OCI-LY7 (cell line): Measurements from ENCODE around the gene SHH.

Experiments
- CTCF ChIP-seq: fragments of 200-600 bp; sonication (generic); conservative IDR thresholded peaks from 2 replicates; pipeline ENCODE4 v1.5.1; 2014; ENCODE audit warnings: mild to moderate bottlenecking, antibody characterized with exemption, low read length, moderate library complexity, mixed read lengths
- EZH2phosphoT487 ChIP-seq: fragments of 200-600 bp; sonication (generic); IDR thresholded peaks from 2 replicates; pipeline ENCODE4 v1.6.1; 2018; ENCODE audit warnings: low read depth, borderline replicate concordance, mild to moderate bottlenecking, mixed run types, antibody characterized with exemption, low read length, moderate library complexity, mixed read lengths

GRCh38 chr7:155810770-155811559 lies 1.3 kb downstream of the SHH start:
- TF ChIP-seq CTCF (no peak), EZH2phosphoT487 (no peak)
